ENCODE measurements around the gene DNAJC30.
A peak's percentile ranks its signal among the peaks of the same experiment; 100 is the strongest.

Gene DNAJC30

GRCh38 chr7:73702665-73703064 lies 19.4 kb upstream of the DNAJC30 start:
- POLR2A ChIA-PET = no interaction called here
- CTCF ChIA-PET = interaction anchor here (1.1 to 1.5 kb wide), 3 partner anchors 13 to 34 kb away, joined by 3 to 4 read pairs (median 3); partner anchors contain the start of gene STX1A
- DNase-seq (ENCODE audit: extremely low spot score) = no peak
- TF ChIP-seq LEF1 (IDR thresholded peaks at IDR 0.05; ENCODE audit: borderline replicate concordance) (no peak), NFRKB (IDR thresholded peaks at IDR 0.05) (no peak), SUZ12 (IDR thresholded peaks at IDR 0.05) (no peak), ARNT (IDR thresholded peaks at IDR 0.05) (no peak), SP1 (IDR thresholded peaks at IDR 0.05) (no peak), ZNF384 (IDR thresholded peaks at IDR 0.05) (no peak), FOXA1 (IDR thresholded peaks at IDR 0.05) (no peak), BHLHE40 (IDR thresholded peaks at IDR 0.05; ENCODE audit: borderline replicate concordance) (no peak), HDGF (IDR thresholded peaks at IDR 0.05; ENCODE audit: borderline replicate concordance) (no peak), FOXK2 (IDR thresholded peaks at IDR 0.05) (no peak)

- ChIA-PET POLR2A (interaction anchor here (1.6 kb wide), 1 partner anchor 19 kb away, joined by 4 read pairs; the partner anchor contains the start of genes BUD23 and DNAJC30), CTCF (interaction anchor here (1.1 to 1.5 kb wide), 3 partner anchors 14 to 33 kb away, joined by 3 to 4 read pairs (median 3); partner anchors contain the start of gene STX1A)
These were observed 19.0 kb upstream of the DNAJC30 start for GRCh38 chr7:73702226-73702625.

GRCh38 chr7:73701357-73701995 lies 18.2 kb upstream of the DNAJC30 start:
- CTCF ChIA-PET = interaction anchor here (0.8 to 1.5 kb wide), 7 partner anchors 14 to 94 kb away, joined by 3 to 4 read pairs (median 3); partner anchors contain the start of gene STX1A

More at GRCh38 chr7:73702226-73702625, 19.0 kb upstream of the DNAJC30 start:
- TF ChIP-seq ARNT (IDR thresholded peaks at IDR 0.05) (no peak), FOXA1 (IDR thresholded peaks at IDR 0.05) (no peak), ZNF384 (IDR thresholded peaks at IDR 0.05) (no peak), CTBP1 (IDR thresholded peaks at IDR 0.05; ENCODE audit: borderline replicate concordance) (no peak), PKNOX1 (IDR thresholded peaks at IDR 0.05) (no peak), BHLHE40 (IDR thresholded peaks at IDR 0.05; ENCODE audit: borderline replicate concordance) (no peak), SUZ12 (IDR thresholded peaks at IDR 0.05) (no peak), NFRKB (IDR thresholded peaks at IDR 0.05) (no peak), ELF4 (IDR thresholded peaks at IDR 0.05) (no peak), HDGF (IDR thresholded peaks at IDR 0.05; ENCODE audit: borderline replicate concordance) (no peak), L3MBTL2 (conservative IDR thresholded peaks at IDR 0.05) (no peak), FOXM1 (IDR thresholded peaks at IDR 0.05; ENCODE audit: borderline replicate concordance) (no peak), FOXK2 (IDR thresholded peaks at IDR 0.05) (no peak)
- DNase-seq (ENCODE audit: extremely low spot score) = no peak

DNA sequence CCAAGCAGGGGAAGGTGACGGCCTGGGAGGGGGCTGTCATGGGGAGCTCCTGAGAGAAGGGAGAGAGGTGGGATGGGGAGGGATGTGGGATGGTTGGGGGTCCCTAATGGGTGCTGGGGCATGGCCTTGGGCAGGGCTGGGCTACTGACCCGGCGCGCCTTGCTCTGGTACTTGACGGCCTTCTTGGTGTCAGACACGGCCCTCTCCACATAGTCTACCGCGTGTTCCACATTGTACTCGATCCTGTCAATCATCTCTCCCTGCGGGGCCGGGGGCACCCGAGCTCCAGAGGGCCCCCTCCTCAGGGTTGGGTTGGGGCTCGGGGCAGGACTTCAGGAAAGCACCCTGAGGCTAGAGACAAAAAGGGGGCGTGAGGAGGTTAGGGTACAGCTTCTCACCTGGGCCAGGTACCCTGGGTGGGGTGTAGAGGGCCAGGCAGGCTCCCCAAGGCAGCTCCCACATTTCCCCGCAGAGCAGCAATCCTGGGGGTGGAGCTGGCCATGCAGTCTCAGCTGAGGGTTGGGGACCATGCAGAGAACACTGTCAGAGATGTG lies 17.4 kb upstream of the DNAJC30 start:
- POLR2A ChIA-PET = interaction anchor here (0.7 to 1.6 kb wide), 3 partner anchors 11 to 38 kb away, joined by 3 to 4 read pairs (median 3); partner anchors contain the start of genes ABHD11, BUD23 and DNAJC30
- CTCF ChIA-PET = interaction anchor here (0.7 to 1.4 kb wide), 5 partner anchors 15 to 94 kb away, joined by 3 to 4 read pairs (median 3); no protein-coding TSS in a partner anchor
- no peak for DNase-seq (ENCODE audit: extremely low spot score)
- no peak for TF ChIP-seq SUZ12 (IDR thresholded peaks at IDR 0.05)
- no peak for TF ChIP-seq LEF1 (IDR thresholded peaks at IDR 0.05; ENCODE audit: borderline replicate concordance)
- no peak for TF ChIP-seq BHLHE40 (IDR thresholded peaks at IDR 0.05; ENCODE audit: borderline replicate concordance)
- no peak for TF ChIP-seq ZNF384 (IDR thresholded peaks at IDR 0.05)
- no peak for TF ChIP-seq FOXA1 (IDR thresholded peaks at IDR 0.05)
- no peak for TF ChIP-seq NFRKB (IDR thresholded peaks at IDR 0.05)
- TF ChIP-seq ARNT (IDR thresholded peaks at IDR 0.05) = no peak
- TF ChIP-seq FOXK2 (IDR thresholded peaks at IDR 0.05) = no peak
- TF ChIP-seq SP1 (IDR thresholded peaks at IDR 0.05) = no peak
- no peak for TF ChIP-seq FOXM1 (IDR thresholded peaks at IDR 0.05; ENCODE audit: borderline replicate concordance)
- TF ChIP-seq CTBP1 (IDR thresholded peaks at IDR 0.05; ENCODE audit: borderline replicate concordance) = no peak
- TF ChIP-seq HDGF (IDR thresholded peaks at IDR 0.05; ENCODE audit: borderline replicate concordance) = no peak
- no peak for TF ChIP-seq L3MBTL2 (conservative IDR thresholded peaks at IDR 0.05)
- TF ChIP-seq ELF4 (IDR thresholded peaks at IDR 0.05) = no peak
- TF ChIP-seq TARDBP (IDR thresholded peaks at IDR 0.05) = no peak
- TF ChIP-seq PKNOX1 (IDR thresholded peaks at IDR 0.05) = no peak

More at GRCh38 chr7:73701357-73701995, 18.2 kb upstream of the DNAJC30 start:
- POLR2A ChIA-PET = interaction anchor here (0.7 to 1.6 kb wide), 3 partner anchors 10 to 37 kb away, joined by 3 to 4 read pairs (median 3); partner anchors contain the start of genes ABHD11, BUD23 and DNAJC30
- TF ChIP-seq CTBP1 (IDR thresholded peaks at IDR 0.05; ENCODE audit: borderline replicate concordance) (no peak), SP1 (IDR thresholded peaks at IDR 0.05) (no peak), SUZ12 (IDR thresholded peaks at IDR 0.05) (no peak), L3MBTL2 (conservative IDR thresholded peaks at IDR 0.05) (no peak), ARNT (IDR thresholded peaks at IDR 0.05) (no peak), ZNF384 (IDR thresholded peaks at IDR 0.05) (no peak; the same call in 1 of the 2 replicates)
- DNase-seq (ENCODE audit: extremely low spot score) = peak; percentile 76

DNA sequence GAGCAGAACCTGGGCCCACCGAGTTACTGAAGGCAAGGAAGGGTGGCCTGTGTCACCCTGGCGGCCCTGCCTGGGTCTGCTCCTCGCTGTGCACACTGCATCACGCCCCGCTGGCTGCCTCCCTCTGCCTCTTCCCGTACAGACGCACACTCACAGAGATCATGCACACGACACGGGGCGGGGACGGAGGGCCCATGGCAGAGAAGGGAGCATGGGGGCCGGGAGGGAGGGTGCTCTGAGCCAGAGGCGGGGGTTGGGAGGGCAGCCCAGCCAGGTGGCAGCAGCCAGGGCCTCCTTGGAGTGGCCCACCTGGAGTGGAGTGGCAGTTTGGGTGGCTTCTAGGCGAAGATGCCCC lies 16.8 kb upstream of the DNAJC30 start:
- POLR2A ChIA-PET = no interaction called here
- TF ChIP-seq TARDBP (IDR thresholded peaks at IDR 0.05) = no peak
- TF ChIP-seq SUZ12 (IDR thresholded peaks at IDR 0.05) = no peak
- TF ChIP-seq BHLHE40 (IDR thresholded peaks at IDR 0.05; ENCODE audit: borderline replicate concordance) = no peak
- no peak for TF ChIP-seq PKNOX1 (IDR thresholded peaks at IDR 0.05)
- no peak for TF ChIP-seq SP1 (IDR thresholded peaks at IDR 0.05)
- TF ChIP-seq ZNF384 (IDR thresholded peaks at IDR 0.05) = no peak
- TF ChIP-seq HDGF (IDR thresholded peaks at IDR 0.05; ENCODE audit: borderline replicate concordance) = no peak
- no peak for TF ChIP-seq FOXA1 (IDR thresholded peaks at IDR 0.05)
- TF ChIP-seq ARNT (IDR thresholded peaks at IDR 0.05) = no peak
- no peak for TF ChIP-seq FOXM1 (IDR thresholded peaks at IDR 0.05; ENCODE audit: borderline replicate concordance)
- TF ChIP-seq NFRKB (IDR thresholded peaks at IDR 0.05) = no peak
- TF ChIP-seq L3MBTL2 (conservative IDR thresholded peaks at IDR 0.05) = no peak
- TF ChIP-seq CTBP1 (IDR thresholded peaks at IDR 0.05; ENCODE audit: borderline replicate concordance) = no peak
- TF ChIP-seq LEF1 (IDR thresholded peaks at IDR 0.05; ENCODE audit: borderline replicate concordance) = no peak
- no peak for TF ChIP-seq FOXK2 (IDR thresholded peaks at IDR 0.05)
- no peak for TF ChIP-seq ELF4 (IDR thresholded peaks at IDR 0.05)
- DNase-seq (ENCODE audit: extremely low spot score) = no peak
- CTCF ChIA-PET = interaction anchor here (1.4 kb wide), 1 partner anchor 26 kb away, joined by 3 read pairs; no protein-coding TSS in a partner anchor

All from HEK293T (cell line).